ENCODE measurements around the gene KNOP1.

DNA sequence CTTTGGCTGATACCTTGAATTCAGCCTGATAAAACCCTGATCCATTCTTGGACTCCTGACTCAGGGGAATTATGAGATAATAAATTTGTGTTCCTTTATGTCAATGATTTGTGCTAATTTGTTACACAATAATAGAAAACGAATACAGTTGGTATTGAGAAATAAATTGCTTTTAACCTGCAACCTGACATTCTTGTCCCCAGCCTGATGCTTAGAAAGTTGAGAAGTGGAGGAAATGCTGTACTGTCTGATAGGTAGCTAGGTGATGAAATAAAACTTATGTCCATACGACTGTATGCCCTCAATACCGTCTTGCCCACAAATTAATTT is 10.6 kb upstream of the KNOP1 start:
- TF ChIP-seq POLR2A (IDR thresholded peaks at IDR 0.05) (no peak), POLR2AphosphoS5 (IDR thresholded peaks at IDR 0.05) (no peak), EP300 (IDR thresholded peaks at IDR 0.05) (no peak)
- TF ChIP-seq, protein P1, sequence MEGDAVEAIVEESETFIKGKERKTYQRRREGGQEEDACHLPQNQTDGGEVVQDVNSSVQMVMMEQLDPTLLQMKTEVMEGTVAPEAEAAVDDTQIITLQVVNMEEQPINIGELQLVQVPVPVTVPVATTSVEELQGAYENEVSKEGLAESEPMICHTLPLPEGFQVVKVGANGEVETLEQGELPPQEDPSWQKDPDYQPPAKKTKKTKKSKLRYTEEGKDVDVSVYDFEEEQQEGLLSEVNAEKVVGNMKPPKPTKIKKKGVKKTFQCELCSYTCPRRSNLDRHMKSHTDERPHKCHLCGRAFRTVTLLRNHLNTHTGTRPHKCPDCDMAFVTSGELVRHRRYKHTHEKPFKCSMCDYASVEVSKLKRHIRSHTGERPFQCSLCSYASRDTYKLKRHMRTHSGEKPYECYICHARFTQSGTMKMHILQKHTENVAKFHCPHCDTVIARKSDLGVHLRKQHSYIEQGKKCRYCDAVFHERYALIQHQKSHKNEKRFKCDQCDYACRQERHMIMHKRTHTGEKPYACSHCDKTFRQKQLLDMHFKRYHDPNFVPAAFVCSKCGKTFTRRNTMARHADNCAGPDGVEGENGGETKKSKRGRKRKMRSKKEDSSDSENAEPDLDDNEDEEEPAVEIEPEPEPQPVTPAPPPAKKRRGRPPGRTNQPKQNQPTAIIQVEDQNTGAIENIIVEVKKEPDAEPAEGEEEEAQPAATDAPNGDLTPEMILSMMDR (IDR thresholded peaks at IDR 0.05) = no peak
